ENCODE results near the gene TSPAN18. TPM values are rescaled to one million over a fixed set of nuclear protein-coding genes. Genes with fewer than 3 reads are reported as not detected.

The TSPAN18 gene
- total and polyA plus RNA-seq, 11 donors: 40.0 to 151 (median 74.9) TPM

DNA sequence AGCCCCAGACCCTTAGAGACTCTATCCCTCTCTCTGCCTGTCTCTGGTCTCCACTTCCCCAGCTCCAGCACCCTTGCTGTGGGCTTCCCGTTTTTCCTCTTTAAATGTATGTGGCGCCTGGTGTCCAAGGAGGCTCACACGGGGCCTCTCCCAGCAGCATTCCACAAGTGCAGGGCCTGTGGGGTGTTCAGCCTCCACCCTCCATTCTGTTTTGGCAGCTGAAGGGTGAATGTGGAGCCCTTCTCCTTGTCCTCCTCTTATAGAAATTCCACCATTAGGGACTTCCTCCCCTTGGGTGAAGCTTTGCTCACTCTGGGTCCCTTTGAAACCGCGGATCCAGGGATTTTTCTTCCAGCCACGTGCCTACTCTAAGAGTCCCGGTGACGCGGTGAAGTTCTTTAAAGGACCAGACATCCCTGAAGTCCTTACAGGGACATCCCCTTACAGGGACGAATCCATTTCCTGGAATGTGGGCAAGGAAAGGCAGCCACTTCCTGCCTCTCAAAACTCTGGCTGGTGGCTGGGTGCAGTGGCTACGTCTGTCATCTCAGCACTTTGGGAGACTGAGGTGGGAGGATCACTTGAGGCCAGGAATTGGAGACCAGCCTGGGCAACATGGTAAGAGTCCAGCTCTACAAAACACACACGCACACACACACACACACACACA is 1.6 kb upstream of the TSPAN18 start:
- peaks cover 0 to 26% (median 0%) of the 10 kb centered on the region in 9 donors for H3K27me3 ChIP-seq
- H3K27ac ChIP-seq: peak overlapping the region in 4 of 12 donors; percentile 31 to 56 (median 40)
- intact Hi-C loops (cut with DNase I): loop anchor here (5.0 to 10.0 kb wide), 15 partner anchors 37 to 380 kb away; partner anchors contain the start of gene CD82 (in 3 of the 10)
- no peaks in the 10 kb centered on the region for H3K36me3 ChIP-seq
- DNase-seq (no peak), ATAC-seq (no peak)
- H3K9me3 ChIP-seq: no peaks in the 10 kb centered on the region
- no peak overlapping the region for H3K4me3 ChIP-seq
- WGBS, 4 donors: 34 to 53% (median 46%) methylated on average over 11 to 12 of the region's 12 CpGs
- peaks cover 0 to 46% (median 30%) of the 10 kb centered on the region in 12 donors for H3K4me1 ChIP-seq
- TF ChIP-seq, protein P1, sequence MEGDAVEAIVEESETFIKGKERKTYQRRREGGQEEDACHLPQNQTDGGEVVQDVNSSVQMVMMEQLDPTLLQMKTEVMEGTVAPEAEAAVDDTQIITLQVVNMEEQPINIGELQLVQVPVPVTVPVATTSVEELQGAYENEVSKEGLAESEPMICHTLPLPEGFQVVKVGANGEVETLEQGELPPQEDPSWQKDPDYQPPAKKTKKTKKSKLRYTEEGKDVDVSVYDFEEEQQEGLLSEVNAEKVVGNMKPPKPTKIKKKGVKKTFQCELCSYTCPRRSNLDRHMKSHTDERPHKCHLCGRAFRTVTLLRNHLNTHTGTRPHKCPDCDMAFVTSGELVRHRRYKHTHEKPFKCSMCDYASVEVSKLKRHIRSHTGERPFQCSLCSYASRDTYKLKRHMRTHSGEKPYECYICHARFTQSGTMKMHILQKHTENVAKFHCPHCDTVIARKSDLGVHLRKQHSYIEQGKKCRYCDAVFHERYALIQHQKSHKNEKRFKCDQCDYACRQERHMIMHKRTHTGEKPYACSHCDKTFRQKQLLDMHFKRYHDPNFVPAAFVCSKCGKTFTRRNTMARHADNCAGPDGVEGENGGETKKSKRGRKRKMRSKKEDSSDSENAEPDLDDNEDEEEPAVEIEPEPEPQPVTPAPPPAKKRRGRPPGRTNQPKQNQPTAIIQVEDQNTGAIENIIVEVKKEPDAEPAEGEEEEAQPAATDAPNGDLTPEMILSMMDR (IDR thresholded peaks at IDR 0.05): no peak
- TF ChIP-seq POLR2A (IDR thresholded peaks at IDR 0.05): no peak

DNA sequence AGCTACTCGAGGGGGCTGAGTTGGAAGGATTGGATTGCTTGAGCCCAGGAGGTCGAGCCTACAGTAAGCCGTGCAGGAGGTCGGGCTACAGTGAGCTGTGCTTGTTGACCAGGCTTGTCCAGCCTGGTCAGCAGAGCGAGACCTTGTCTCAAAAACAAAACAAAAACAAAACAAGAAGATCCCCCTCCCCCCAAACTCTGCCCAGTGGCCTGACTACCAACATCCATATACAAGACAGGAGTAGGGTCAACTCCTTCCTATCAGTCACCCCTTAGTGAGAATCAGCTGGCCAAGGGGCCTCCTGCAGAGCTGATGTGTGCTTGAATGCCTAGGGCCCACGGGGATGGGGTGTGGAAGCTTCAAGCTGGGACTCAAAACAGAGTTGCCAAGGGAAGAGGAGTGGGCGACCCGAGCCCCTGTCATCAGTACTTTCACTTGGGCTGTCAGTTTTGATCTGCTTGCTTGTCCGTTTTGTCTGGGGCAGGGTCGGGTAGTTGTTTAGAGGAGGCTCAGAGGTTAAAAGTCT is 942 bp upstream of the TSPAN18 start:
- ATAC-seq (no peak), DNase-seq (no peak)
- 63 to 76% (median 68%) methylated on average over 7 to 10 of the region's 10 CpGs for WGBS, 4 donors
- Histone ChIP-seq H3K9me3 (no peaks in the 10 kb centered on the region), H3K27ac (peak overlapping the region in 11 of 12 donors; percentile 71 to 92 (median 80)), H3K27me3 (peaks cover 0 to 26% (median 0%) of the 10 kb centered on the region in 9 donors), H3K4me3 (peak overlapping the region in 5 of 12 donors; percentile 30 to 77 (median 44)), H3K4me1 (peaks cover 0 to 52% (median 35%) of the 10 kb centered on the region in 12 donors), H3K36me3 (no peaks in the 10 kb centered on the region)
- TF ChIP-seq, protein P1 (IDR thresholded peaks at IDR 0.05): no peak
- TF ChIP-seq POLR2A (IDR thresholded peaks at IDR 0.05): no peak
- intact Hi-C loops (cut with DNase I): loop anchor here (2.0 to 10.0 kb wide), 19 partner anchors 36 to 379 kb away; partner anchors contain the start of gene CD82 (in 3 of the 10)

DNA sequence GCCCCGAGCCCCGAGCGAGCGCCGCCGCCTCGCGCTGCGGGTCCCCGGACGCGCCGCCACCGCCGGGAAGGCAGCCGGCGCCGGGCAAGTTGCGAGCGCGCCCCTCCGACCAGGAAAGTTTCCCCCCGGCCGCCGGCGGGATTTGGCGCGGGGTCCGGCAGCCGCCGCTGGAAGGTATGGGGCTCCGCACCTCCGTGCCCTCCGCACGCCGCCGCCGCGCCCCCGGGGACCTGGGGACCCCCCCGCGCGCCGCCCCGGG is 281 bp downstream of the TSPAN18 start:
- Histone ChIP-seq H3K9me3 (no peaks in the 10 kb centered on the region), H3K36me3 (no peaks in the 10 kb centered on the region), H3K4me1 (peaks cover 0 to 64% (median 43%) of the 10 kb centered on the region in 12 donors), H3K27me3 (peaks cover 0 to 26% (median 0%) of the 10 kb centered on the region in 9 donors), H3K27ac (peak overlapping the region; percentile 74 to 96 (median 88)), H3K4me3 (peak overlapping the region; percentile 76 to 98 (median 86))
- TF ChIP-seq POLR2A (IDR thresholded peaks at IDR 0.05): no peak
- TF ChIP-seq, protein P1 (IDR thresholded peaks at IDR 0.05): no peak
- DNase-seq (peak in 1 of 5 donors; percentile 33), ATAC-seq (no peak)
- intact Hi-C loops (cut with DNase I): loop anchor here (1.0 to 10.0 kb wide), 20 partner anchors 35 to 378 kb away; partner anchors contain the start of gene CD82 (in 3 of the 10)
- WGBS, 4 donors: 0 to 1% (median 0%) methylated on average over 4 to 45 of the region's 45 CpGs; no CpG with 5 or more reads in 1 of the 4 donors
